Activated gamma-delta T cell treated with Interleukin-2 at 50 U/mL for 16 hours (primary cell): ENCODE measurements around the gene VRK1.
A peak's percentile ranks its signal among the peaks of the same experiment; 100 is the strongest.
"Not testable (repeated sequence)": the region's sequence is repeated elsewhere in the genome, so short reads cannot be mapped to it uniquely, and the experiment has no call there.

Experiments
- DNase-seq: peaks from one replicate; pipeline ENCODE4 v3.0.0-alpha.2; 2020

Gene VRK1, protein sequence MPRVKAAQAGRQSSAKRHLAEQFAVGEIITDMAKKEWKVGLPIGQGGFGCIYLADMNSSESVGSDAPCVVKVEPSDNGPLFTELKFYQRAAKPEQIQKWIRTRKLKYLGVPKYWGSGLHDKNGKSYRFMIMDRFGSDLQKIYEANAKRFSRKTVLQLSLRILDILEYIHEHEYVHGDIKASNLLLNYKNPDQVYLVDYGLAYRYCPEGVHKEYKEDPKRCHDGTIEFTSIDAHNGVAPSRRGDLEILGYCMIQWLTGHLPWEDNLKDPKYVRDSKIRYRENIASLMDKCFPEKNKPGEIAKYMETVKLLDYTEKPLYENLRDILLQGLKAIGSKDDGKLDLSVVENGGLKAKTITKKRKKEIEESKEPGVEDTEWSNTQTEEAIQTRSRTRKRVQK

DNA sequence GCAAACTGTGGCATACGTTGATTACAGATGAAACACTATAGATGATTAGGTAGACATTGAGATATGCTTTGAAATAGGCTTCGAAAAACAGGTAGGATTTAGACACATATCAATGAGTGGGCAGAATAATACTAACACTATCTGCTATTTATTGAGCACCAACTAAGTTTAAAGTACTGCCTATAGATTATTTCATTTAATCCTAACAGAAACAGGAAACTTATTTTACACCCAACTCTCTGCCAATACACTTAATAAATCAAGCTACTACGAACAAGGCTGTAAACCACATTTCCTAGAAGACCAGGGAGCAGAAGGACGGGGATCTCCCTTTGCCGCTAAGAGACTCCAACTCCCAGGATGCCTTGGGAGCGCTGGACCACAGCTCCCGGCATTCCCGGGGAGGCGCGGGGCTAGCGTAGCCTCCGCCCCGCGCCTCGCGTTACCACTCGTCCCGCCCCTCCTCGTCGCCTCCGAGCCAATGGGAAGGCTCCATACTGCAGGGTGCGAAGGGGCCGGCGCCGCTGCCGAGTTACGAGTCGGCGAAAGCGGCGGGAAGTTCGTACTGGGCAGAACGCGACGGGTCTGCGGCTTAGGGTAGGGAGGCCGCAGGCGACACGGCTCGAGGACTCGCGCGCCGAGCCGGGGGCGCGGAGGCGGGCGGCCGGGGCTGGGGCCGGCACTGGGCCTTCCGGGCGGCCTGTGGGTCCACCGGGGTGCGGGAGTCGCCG is at the start of gene VRK1:
TSS of gene VRK1 (plus strand) at position 532 of the 731 bp plus-strand sequence. CDS start 36,090 bp downstream, outside the sequence.
- DNase-seq, result peak; percentile 94

DNA sequence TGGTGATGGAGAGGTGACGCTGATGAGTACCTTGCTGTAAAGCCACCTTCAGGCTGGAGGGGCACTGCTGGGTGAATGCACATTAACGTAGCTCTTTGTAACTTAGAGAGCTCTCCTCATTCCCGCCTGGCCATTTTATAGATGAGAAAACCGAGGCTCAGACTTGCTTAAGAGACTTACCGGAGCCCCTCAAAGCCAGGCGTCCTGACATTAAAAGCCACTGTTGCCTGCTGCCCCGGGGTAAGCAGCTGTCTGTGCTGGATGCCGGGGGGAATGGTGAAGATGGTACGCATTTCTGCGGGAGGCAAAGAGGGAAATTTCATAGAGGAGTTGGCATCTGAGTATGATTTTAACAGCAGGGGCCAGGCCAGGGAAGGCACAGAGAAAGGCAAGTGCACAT is 49.6 kb upstream of the VRK1 start:
- no peak for DNase-seq

DNA sequence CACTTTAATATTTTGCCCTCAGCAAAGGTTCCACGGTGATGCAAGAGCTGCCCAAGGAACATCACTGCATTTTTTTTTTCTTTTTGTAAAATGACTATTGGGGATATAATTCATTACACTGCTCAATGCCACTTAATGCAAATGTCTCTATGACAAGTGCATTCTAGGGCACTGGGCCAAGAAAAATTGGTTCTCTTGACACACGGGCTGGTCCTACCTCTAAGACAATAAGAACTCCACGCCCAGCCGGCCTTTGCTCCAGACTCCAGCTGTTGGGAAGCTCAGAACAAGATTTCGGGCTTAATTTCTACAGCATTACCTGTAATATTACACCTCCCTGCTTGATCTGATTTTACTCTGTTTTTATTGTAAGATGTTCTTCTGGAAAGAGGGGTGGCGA is 48.8 kb upstream of the VRK1 start:
- DNase-seq, result no peak

DNA sequence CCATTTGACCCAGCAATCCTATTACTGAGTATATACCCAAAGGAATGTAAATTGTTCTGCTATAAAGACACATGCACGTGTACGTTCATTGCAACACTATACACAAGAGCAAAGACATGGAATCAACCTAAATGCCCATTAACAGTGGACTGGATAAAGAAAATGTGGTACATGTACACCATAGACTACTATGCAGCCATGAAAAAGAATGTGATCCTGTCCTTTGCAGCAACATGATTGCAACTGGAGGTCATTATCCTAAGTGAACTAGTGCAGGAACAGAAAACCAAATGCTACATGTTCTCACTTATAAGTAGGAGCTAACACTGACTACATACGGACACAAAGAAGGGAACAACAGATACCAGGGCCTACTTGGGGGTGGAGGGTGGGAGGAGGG is 45.7 kb upstream of the VRK1 start:
- DNase-seq, result no peak

DNA sequence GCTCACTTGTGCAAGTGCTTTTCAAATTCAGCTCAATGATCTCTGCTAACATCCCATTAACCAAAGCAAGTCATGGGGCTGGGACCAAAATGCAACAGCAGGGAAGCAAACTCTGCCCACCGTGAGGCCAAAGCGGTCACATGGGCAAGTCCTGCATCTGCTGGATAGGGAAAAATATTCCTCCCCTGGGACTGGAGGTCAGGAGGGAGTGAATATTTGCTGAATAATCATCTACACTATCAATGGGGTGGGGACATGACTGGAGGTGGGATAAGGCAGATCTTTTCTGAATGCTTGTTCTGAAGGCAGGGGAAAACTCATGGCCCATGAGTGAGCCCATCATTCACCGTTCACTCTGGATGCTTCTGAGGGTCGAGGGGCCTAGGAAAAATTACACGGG is 45.1 kb upstream of the VRK1 start:
- DNase-seq, result no peak

DNA sequence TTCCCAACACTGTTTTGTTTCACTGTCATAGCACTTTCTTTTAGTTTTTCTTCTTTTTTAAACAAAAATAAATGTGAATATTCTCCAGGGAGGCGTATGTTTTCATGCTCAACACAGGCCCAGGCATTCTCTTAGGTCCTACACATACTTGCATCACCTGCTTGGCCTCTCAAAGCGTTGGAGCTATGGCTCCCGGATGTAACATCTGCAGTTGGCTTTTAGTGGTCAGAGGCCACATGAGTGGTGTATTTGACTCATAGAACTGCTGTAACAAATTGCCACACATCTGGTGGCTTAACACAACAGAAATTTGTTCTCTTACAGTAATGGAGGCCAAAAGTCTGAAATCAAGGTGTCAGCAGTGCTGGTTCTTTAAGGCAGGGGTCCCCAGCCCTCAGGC is 44.6 kb upstream of the VRK1 start:
- no peak for DNase-seq

DNA sequence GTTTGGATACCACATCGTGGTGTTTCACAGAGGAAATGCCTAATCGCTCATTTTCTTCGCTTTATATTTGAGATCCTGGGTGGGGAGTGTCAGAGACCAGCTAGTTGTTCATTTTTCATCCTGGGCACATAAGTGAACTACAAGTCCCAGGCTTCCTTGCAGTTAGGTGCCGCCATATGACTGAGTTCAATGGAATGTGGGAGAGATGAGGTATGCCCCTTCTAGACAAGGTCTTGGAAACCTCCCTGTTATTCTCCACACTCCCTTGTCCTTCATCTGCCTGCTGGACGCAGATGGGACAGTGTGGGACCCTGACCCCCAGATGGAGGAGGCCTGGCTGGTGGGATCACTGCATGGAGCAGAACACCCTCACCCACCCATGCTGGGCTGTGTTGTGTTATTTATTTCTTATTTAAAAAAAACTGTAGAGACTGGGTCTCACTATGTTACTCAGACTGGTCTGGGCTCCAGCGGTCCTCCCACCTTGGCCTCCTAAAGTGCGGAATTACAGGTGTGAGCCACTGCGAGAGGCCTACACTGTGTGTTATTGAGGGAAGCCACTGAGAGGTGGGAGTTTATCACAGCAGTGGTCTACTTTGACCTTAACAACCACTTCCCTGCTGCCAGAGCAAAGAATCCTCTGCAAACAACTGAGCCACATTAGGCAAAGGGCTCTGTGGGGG is 42.9 kb upstream of the VRK1 start:
- no peak for DNase-seq

DNA sequence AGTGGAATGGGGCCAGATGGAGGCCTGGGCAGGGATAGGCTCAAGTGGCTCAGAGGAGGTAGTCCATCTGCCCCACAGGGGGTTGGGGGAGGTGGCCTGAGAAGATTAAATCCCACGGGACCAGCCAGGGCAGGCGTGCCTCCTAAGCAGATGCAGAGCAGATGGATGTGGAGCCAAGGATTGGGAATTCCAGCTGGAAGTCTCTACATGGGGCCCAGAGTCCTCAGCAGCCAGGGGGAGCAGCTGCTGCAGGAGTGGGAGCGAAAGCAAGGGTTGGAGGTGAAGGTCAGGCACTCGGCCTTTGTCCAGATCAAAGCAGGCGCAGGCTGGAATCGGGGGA is 42.4 kb upstream of the VRK1 start:
- no peak for DNase-seq

DNA sequence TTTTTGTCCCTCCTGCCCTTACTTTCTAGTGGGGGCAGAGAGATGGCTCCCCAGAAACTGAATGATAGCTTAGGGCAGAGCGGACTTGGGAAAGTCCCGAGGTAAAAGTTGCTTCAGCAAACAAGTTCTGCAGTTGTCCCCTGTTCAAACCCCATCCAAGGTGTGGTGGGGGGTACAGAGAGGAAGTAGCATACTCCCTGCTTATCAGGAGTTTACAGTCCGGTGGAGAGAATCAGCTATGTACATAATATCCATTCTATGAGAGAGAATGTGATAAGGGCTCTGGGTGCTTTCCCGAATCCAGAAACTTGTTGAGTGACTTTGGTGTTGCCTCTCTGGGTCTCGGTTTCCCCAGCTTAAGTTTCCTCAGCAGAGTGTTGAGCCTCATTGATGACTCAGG is 40.4 kb upstream of the VRK1 start:
- DNase-seq, result no peak

DNA sequence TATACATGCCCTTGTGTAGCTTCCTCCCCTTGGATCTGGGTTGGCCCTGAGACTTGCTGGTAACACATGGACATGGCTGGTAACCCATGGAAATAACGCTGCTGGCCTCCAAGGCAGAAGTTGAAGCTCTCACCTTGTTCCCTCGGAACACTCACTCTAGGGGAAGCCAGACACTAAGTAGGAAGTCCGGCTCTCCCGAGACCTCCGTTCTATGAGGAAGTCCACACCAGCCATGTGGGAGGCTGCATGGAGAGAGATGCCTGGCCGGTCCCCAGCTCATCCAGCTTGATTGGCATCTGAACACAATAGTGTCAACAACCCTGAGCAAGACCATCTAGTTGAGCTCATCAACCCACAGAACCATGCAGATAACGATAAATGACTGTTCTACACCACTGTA is 39.7 kb upstream of the VRK1 start:
- DNase-seq, result no peak

DNA sequence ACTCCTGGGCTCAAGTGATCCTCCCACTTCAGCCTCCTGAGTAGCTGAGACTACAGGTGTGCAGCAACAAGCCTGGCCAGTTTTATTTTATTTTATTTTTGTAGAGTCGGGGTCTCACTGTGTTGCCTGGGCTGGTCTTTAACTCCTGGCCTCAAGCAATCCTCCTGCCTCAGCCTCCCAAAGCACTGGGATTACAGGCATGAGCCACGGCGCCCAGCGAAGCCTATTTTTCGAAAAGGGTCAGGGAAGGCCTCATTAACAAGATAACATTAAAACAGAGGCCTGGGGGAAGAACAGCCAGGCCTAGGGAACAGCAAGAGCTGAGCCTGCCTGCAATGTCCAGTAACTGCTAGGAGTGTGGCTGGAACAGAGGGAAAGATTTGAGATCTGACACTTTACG is 36.1 kb upstream of the VRK1 start:
- DNase-seq, result no peak

DNA sequence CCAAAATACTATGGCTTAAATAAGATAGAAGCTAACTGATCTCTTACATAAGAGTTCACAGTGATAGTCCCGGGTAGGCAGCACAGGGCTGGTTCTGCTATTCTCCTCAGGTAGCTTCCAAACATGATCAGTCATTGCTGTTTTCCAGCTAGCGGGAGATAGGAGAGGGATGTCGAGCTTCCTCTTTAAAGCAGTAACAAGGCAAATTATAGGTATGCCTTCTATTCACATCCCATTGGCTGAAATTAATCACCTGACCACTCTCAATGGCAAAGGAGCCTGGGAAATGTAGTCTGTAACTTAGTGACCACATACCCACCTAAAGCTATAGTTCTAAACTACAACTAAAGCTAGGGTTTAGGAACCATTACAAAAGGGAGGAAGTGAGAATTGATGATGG is 34.5 kb upstream of the VRK1 start:
- DNase-seq, result no peak

DNA sequence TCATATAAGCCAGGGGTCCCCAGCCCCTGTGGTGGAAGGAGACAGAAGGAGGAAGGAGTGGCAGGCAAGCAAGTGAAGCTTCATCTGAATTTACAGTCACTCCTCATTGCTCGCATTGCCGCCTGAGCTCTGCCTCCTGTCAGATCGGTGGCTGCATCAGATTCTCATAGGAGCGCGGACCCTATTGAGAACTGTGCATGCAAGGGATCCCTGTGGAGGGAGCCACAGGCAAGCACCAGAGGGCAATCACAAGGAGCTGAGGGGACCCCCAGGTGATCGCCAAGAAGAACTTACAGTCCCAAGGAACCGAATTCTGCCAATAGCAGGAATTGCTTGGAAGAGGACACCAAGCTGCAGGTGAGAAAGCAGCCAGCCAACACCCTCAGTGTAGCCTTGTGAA is 33.2 kb upstream of the VRK1 start:
- no peak for DNase-seq

DNA sequence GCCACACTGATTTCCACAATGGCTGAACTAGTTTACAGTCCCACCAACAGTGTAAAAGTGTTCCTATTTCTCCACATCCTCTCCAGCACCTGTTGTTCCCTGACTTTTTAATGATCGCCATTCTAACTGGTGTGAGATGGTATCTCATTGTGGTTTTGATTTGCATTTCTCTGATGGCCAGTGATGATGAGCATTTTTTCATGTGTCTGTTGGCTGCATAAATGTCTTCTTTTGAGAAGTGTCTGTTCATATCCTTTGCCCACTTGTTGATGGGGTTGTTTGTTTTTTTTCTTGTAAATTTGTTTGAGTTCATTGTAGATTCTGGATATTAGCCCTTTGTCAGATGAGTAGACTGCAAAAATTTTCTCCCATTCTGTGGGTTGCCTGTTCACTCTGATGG is 32.0 kb upstream of the VRK1 start:
- DNase-seq, result not testable (repeated sequence)

DNA sequence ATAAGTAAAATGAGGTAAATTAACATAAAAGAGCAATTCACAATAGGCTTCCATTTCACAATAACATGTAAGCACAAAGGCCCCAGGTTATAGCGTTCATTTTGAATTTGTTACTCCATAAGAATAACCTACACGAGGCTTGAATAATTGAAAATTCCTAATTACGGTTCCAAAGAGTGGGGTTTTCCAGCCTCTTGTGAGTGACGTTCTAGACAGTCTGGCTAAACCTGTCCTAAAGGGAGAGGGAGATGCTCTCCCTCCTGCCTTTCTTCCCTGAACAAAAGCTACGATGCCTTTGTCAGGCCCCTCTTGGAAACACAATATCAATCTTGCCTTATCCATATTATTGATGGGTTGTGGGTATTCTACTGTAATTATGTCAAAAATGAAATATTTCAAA is 24.3 kb upstream of the VRK1 start:
- no peak for DNase-seq

DNA sequence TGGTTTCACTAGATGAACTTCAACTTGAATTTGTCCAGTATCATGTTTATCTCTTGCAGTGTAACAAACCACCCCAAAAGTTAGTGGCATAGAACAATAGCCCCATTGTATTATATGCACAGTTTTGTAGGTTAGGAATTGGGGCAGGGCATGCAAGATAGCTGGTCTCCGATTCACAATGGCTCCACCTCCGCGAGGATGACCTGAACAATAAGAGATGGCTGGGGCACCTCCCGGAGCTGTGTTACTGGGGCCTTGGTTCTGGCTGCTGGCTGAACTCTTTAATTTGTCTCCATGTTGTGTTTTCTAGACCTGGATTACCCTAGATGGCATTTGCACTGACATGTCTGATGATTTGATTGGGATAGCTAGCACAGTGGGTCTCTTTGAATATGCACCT is 20.4 kb upstream of the VRK1 start:
- DNase-seq, result no peak

DNA sequence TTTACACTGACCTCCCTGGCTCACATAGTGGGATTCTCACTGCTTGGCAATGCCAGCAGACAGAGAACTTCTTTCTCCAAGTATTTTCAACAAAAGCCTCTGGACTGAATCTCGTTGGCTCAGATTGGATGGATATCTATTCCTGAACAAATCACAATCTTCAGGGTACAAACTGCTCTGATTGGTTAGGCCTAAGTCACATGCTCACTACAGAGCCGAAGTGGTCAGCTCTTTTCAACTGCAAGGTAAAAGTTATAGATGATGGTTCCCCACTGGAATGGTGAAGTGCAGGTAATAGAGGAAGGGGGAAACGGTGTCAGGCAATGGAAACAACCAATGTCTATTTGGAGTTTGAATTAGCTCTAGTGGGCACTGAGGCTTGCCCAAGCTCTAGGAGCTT is 16.7 kb upstream of the VRK1 start:
- DNase-seq, result no peak

DNA sequence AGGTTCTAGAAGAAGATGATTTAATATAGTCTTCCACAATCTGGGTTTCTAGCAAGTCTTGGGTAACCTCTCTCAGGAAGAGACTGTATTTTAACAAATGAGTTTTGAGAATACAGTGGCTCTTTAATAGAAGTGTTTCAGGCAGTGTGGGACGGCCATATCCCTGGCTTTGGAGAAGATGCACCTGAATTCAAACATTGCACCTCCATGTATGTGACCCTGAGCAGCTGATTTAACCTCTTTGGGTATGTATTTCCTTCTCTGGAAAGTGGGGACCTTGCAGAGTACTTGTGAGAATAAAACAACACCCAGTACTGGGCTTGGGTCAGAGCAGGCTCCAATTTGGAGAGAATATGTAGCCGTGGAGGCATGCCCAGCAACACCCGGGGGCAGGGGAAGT is 15.8 kb upstream of the VRK1 start:
- no peak for DNase-seq

DNA sequence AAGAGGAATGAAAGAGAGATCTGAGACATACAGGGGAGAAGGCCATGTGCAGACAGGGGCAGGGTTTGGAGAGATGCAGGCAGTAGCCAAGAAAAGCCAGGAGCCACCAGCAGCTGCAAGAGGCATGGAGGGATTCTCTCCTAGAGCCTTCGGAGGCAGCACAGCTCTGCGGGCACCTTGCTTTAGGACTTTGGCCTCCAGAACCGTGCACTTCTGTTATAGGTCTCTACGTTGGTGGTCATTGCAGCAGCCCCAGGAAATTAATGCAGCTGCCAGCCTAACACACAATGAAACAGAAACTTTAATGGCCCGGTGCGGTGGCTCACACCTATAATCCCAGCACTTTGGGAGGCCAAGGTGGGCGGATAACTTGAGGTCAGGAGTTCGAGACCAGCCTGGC is 14.7 kb upstream of the VRK1 start:
- DNase-seq, result no peak

DNA sequence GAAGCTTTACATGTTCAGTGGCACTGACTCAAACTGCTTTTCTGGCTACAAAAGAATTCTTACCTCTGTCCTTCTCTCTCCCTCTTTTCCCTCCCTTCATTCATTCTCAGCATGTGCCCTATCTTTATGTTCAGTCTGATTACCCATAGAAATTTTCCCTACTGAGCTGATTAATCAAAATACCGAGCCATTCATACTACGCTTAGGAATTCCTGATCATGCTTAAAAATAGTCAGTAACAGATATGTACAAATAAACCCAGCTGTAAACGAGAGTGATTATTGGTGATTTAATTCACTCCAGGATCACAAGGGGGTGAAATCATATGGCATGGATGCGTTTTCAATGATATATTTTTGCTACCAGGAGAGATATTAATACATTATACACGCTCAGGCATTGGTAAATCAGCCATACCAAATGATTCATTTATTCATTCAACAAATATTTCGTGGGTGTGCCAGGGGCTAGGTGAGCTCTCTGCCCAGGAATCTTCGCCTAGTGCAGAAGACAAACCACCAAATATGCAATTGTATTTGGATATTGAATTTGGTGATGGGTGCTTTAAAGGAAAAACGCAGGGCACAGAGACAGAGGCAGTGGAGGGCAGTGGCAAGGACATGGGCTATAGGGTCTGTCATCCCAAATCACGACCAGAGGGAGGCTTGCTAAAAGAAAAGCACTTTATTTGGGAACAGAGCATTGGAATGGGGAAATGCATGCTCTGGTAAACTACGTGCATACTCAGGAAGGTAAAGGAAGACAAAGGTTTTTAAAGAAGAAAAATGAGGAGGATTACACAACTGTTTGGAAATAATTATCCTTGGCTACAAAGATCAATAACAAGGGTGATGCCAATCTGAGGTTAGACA is 13.9 kb upstream of the VRK1 start:
- DNase-seq, result no peak

DNA sequence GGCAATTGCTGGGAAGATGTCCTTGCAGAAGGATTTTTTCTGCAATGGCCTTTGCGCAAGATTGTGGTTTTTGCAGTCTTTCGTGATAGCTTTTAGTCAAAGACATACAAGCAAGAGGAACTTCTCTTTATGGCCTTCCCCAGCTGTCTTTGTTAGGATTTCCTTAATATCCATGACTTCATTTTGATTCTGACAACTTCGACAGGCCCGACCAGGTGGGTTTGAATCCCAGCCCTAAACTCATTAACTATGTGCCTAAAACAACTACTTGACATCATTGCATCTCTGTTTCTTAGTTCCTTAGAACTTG is 13.3 kb upstream of the VRK1 start:
- DNase-seq, result no peak

DNA sequence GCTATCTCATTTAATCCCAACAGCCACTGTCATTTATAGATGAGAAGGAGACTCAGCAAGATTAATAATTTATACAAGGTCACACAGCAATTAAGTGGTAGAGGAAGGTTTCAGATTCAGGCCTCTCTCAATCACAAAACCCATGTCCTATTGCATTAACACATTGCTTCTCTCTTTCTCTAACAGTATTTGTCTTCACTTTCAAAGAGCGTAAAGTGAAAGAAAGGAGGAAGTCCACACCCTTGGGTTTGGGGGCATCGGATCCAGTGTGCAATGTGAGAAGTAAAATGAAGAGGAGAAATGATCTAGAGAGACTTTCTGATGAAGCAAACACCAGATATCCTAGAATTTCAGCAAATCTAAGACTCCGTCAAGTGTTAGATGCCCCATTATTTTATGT is 7.0 kb upstream of the VRK1 start:
- no peak for DNase-seq

DNA sequence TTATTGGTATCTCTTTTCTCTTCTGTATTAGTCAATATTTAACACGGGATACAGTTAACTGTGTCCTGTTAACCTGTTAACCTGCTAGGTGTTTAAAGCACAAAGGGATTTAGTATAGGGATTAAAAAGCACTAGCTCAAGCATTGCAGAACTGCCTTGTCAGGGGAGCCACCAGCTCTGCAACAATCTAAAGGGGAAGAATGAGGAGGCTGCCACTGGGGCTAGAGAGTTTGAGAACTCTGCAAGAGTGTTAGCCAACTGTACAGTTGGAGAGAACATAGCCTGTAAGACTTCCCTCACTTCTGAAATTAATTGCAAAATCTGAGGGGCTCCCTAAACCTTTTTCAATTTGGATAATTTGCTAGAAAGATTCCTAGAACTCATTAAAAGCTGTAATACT is 6.5 kb upstream of the VRK1 start:
- no peak for DNase-seq
